Vagina (tissue), 2 donors: ENCODE results near the gene PAQR7.

Experiments used
- CTCF ChIP-seq, 3 experiments: fragments of 450-650 bp in 2 of 3; fragments of 200-600 bp in 1 of 3; sonication (generic) in 1 of 3; IDR thresholded peaks; one replicate each; pipeline ENCODE4 v1.5.1; 2017 to 2019; ENCODE audit warnings: antibody characterized with exemption in 3 of 3, mild to moderate bottlenecking in 2 of 3, moderate library complexity in 2 of 3
- POLR2A ChIP-seq, 2 donors: fragments of 450-650 bp; IDR thresholded peaks; one replicate each; pipeline ENCODE4 v1.6.1; 2017; ENCODE audit warnings: antibody characterized with exemption in 2 of 2, mild to moderate bottlenecking in 2 of 2, moderate library complexity in 2 of 2

DNA sequence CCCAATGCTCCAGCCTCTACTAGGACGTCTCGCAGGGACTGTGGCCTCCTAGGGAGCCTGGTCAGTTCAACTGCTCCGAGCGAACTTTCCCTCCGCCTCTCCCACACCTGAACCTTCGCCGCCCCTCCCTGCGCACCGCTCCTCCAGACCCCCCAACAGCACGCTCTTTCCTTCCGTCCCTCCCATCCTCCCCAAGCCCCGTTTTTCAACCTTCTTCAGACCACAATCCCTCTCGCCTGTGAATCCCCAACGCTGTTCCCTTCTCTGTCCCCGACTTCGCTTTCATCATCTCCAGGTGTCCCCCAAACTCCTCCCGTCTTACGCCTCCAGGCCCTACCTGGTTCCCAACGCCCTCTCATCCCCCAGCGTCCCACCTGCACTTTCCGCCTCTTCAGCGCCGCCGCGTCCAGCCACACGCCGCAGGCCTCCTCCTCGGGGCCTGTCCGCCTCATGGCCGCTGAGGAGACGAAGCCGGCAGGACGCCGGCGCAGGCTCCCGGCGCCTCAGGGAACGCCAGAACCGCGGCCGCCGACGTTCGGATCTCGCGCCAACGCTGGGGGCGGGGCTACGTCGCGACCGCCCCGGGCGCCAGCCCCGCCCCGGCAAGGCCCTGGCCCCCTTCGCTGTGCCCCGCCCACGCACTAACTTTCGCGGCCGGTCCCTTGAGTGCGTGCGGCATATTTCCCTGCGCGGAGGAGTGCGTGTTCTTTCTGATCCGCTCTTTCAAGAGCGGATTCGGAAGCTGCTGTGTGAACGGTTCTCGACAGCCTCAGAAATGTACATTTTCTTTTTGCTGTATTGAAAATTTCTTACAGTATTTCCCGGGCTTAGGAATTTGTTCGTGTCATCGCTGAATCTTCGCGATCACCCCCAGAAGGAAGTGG lies 16.4 kb downstream of the PAQR7 start, which contains the start of gene AUNIP:
- TF ChIP-seq CTCF (IDR thresholded peaks at IDR 0.05), result peak in 1 of 3 experiments; percentile 22
- peak in 1 of 2 donors; percentile 57 for TF ChIP-seq POLR2A (IDR thresholded peaks at IDR 0.05)
